Liver (tissue), 9 donors: Measurements from ENCODE around the gene C11orf98. TPM values are rescaled to one million over a fixed set of nuclear protein-coding genes. Genes with fewer than 3 reads are reported as not detected.

Experiments used
- DNase-seq: peaks from one replicate; pipeline ENCODE4 v3.0.0-alpha.2; 2017; ENCODE audit warnings: low spot score
- H3K27ac ChIP-seq, 2 donors: one replicate each; pipeline ENCODE4 v1.7.0; 2013; ENCODE audit warnings: inconsistent platforms in 2 of 2, low read length in 2 of 2, control low read depth in 1 of 2, low read depth in 1 of 2, mild to moderate bottlenecking in 1 of 2
- H3K27me3 ChIP-seq, 4 donors: one replicate each; pipeline versions ENCODE4 v1.6.1 to v1.7.0; 2013; ENCODE audit warnings: low read length in 3 of 4, inconsistent platforms in 1 of 4, mild to moderate bottlenecking in 1 of 4, moderate library complexity in 1 of 4; ENCODE audit not compliant: control insufficient read depth in 4 of 4, insufficient read depth in 4 of 4
- H3K36me3 ChIP-seq, 4 donors: one replicate each; pipeline versions ENCODE4 v1.6.1 to v1.7.0; 2013; ENCODE audit warnings: low read length in 3 of 4, mild to moderate bottlenecking in 3 of 4, low read depth in 1 of 4, moderate library complexity in 1 of 4; ENCODE audit not compliant: control insufficient read depth in 4 of 4, insufficient read depth in 3 of 4
- H3K4me1 ChIP-seq, 4 donors: one replicate each; pipeline versions ENCODE4 v1.6.1 to v1.7.0; 2013; ENCODE audit warnings: low read length in 3 of 4, mild to moderate bottlenecking in 3 of 4, moderate library complexity in 1 of 4; ENCODE audit not compliant: control insufficient read depth in 4 of 4, insufficient read depth in 4 of 4
- H3K4me3 ChIP-seq, 3 donors: one replicate each; pipeline versions ENCODE4 v1.6.1 to v1.7.0; 2013; ENCODE audit warnings: low read length in 3 of 3, control low read depth in 1 of 3, low read depth in 1 of 3, mild to moderate bottlenecking in 1 of 3
- H3K9ac ChIP-seq, 2 donors: one replicate each; pipeline ENCODE4 v1.7.0; 2013; ENCODE audit warnings: low read length in 2 of 2, mild to moderate bottlenecking in 2 of 2, moderate library complexity in 2 of 2, control low read depth in 1 of 2, low read depth in 1 of 2
- H3K9me3 ChIP-seq, 4 donors: one replicate each; pipeline versions ENCODE4 v1.6.1 to v1.7.0; 2013; ENCODE audit warnings: low read length in 3 of 4; ENCODE audit not compliant: control insufficient read depth in 4 of 4
- ATF3 ChIP-seq: IDR thresholded peaks from 2 replicates; pipeline ENCODE4 v1.6.1; 2016; ENCODE audit warnings: antibody characterized with exemption
- CTCF ChIP-seq: fragments of 150-350 bp; IDR thresholded peaks from 2 replicates; pipeline ENCODE4 v1.5.1; 2017; ENCODE audit warnings: improper control_type of control experiment, low read depth, low read length; ENCODE audit not compliant: missing input control
- EGR1 ChIP-seq, 2 donors: IDR thresholded peaks; 2 replicates each; pipeline ENCODE4 v1.6.1; 2016 to 2018; ENCODE audit warnings: antibody characterized with exemption in 2 of 2, low read depth in 2 of 2
- FOXA1 ChIP-seq: IDR thresholded peaks from 2 replicates; pipeline ENCODE4 v1.6.1; 2016; ENCODE audit warnings: antibody characterized with exemption
- FOXA2 ChIP-seq: IDR thresholded peaks from 2 replicates; pipeline ENCODE4 v1.6.1; 2016; ENCODE audit warnings: antibody characterized with exemption
- GABPA ChIP-seq, 2 donors: IDR thresholded peaks in 1 of 2; conservative IDR thresholded peaks in 1 of 2; 2 replicates each; pipeline ENCODE4 v1.6.1; 2016; ENCODE audit warnings: antibody characterized with exemption in 2 of 2, mild to moderate bottlenecking in 1 of 2, moderate library complexity in 1 of 2
- HNF4A ChIP-seq, 2 donors: conservative IDR thresholded peaks; 2 replicates each; pipeline ENCODE4 v1.6.1; 2016; ENCODE audit warnings: antibody characterized with exemption in 2 of 2, mild to moderate bottlenecking in 2 of 2
- HNF4G ChIP-seq: IDR thresholded peaks from 2 replicates; pipeline ENCODE4 v1.6.1; 2016; ENCODE audit warnings: antibody characterized with exemption
- JUND ChIP-seq, 2 donors: IDR thresholded peaks; 2 replicates each; pipeline ENCODE4 v1.6.1; 2016; ENCODE audit warnings: antibody characterized with exemption in 2 of 2
- MAX ChIP-seq: IDR thresholded peaks from 2 replicates; pipeline ENCODE4 v1.6.1; 2016; ENCODE audit warnings: antibody characterized with exemption
- NR2F2 ChIP-seq: IDR thresholded peaks from 2 replicates; pipeline ENCODE4 v1.6.1; 2016; ENCODE audit warnings: antibody characterized with exemption
- RAD21 ChIP-seq, 2 donors: IDR thresholded peaks; 2 replicates each; pipeline ENCODE4 v1.6.1; 2016; ENCODE audit warnings: antibody characterized with exemption in 2 of 2, mild to moderate bottlenecking in 2 of 2
- REST ChIP-seq: IDR thresholded peaks from 2 replicates; pipeline ENCODE4 v1.6.1; 2016; ENCODE audit warnings: antibody characterized with exemption, mild to moderate bottlenecking
- RXRA ChIP-seq, 2 donors: IDR thresholded peaks; 2 replicates each; pipeline ENCODE4 v1.6.1; 2017 to 2018; ENCODE audit warnings: antibody characterized with exemption in 2 of 2, mild to moderate bottlenecking in 1 of 2
- SP1 ChIP-seq: IDR thresholded peaks from 2 replicates; pipeline ENCODE4 v1.6.1; 2018; ENCODE audit warnings: antibody characterized with exemption, mild to moderate bottlenecking
- TAF1 ChIP-seq: conservative IDR thresholded peaks from 2 replicates; pipeline ENCODE4 v1.6.1; 2016; ENCODE audit warnings: antibody characterized with exemption, mild to moderate bottlenecking
- YY1 ChIP-seq: IDR thresholded peaks from 2 replicates; pipeline ENCODE4 v1.6.1; 2016; ENCODE audit warnings: antibody characterized with exemption, mild to moderate bottlenecking
- ZBTB33 ChIP-seq: IDR thresholded peaks from 2 replicates; pipeline ENCODE4 v1.6.1; 2016; ENCODE audit warnings: antibody characterized with exemption
- WGBS: extraction: QIAGEN DNeasy Blood & Tissue Kit; methylation state at CpG from one replicate; pipeline ENCODE4 v1.1.7; 2013; 5-methylcytosine and 5-hydroxymethylcytosine counted together
- polyA plus RNA-seq, 2 donors: library from polyadenylated mRNA; stranded (reverse) in 1 of 2; unstranded in 1 of 2; fragments of 200-250 nt in 1 of 2; fragments of >200 nt in 1 of 2; fragmentation: Nextera tagmentation in 1 of 2; extraction: Ambion mirVana in 1 of 2; gene quantifications; one replicate each; pipeline versions ENCODE4 v1.2.1 to v1.2.3, GENCODE V29; 2013 to 2015
- total RNA-seq, 2 donors: library from RNA; depleted of rRNA; stranded (reverse); fragments of >200 nt; gene quantifications; one replicate each; pipeline ENCODE4 v1.2.3, GENCODE V29; 2014
- donor health status: healthy.
- donor health status: healthy.
- donor health status: healthy.
- donor health status: healthy.
- donor health status: healthy.

The C11orf98 gene
- total and polyA plus RNA-seq, 4 donors = 16.5 to 49.9 (median 30.7) TPM

- H3K27me3 ChIP-seq = no peaks in the 10 kb centered on the region
- no peak overlapping the region for H3K9ac ChIP-seq
- peaks cover 6 to 22% (median 17%) of the 10 kb centered on the region in 4 donors for H3K36me3 ChIP-seq
- H3K27ac ChIP-seq = no peak overlapping the region
- no peak for DNase-seq
- peaks cover 0 to 8% (median 3%) of the 10 kb centered on the region in 4 donors for H3K4me1 ChIP-seq
- no peaks in the 10 kb centered on the region for H3K9me3 ChIP-seq
- 33% methylated on average over 74 of the region's 74 CpGs for WGBS
- H3K4me3 ChIP-seq = peak overlapping the region in 1 of 3 donors; percentile 27
- TF ChIP-seq HNF4G (no peak), SP1 (no peak), JUND (IDR thresholded peaks at IDR 0.05) (no peak), CTCF (no peak), TAF1 (no peak), FOXA2 (no peak), RXRA (IDR thresholded peaks at IDR 0.05) (no peak), MAX (no peak), YY1 (no peak), RAD21 (IDR thresholded peaks at IDR 0.05) (no peak), ZBTB33 (no peak), NR2F2 (no peak), ATF3 (no peak), GABPA (IDR thresholded peaks at IDR 0.05 in 1 of 2, conservative IDR thresholded peaks at IDR 0.05 in 1 of 2) (no peak), HNF4A (conservative IDR thresholded peaks at IDR 0.05) (no peak), FOXA1 (no peak), EGR1 (IDR thresholded peaks at IDR 0.05; ENCODE audit: low read depth in 2 of 2) (no peak), REST (no peak)
Observed at GRCh38 chr11:62687508-62688396, 22.7 kb upstream of the C11orf98 start.
